HG03521 (cell line): ENCODE data around the gene CCDC57.
"Not testable (repeated sequence)": the region's sequence is repeated elsewhere in the genome, so short reads cannot be mapped to it uniquely, and the experiment has no call there.

ENCODE experiments used
- ATAC-seq: cut with Tn5 transposase; IDR thresholded peaks from one replicate; pipeline ENCODE4 v1.9.1; 2021; ENCODE audit warnings: mild to moderate bottlenecking, moderate library complexity; ENCODE audit not compliant: unreplicated experiment

Gene CCDC57

GRCh38 chr17:82133166-82133953, 79.3 kb downstream of the CCDC57 start:
- not testable (repeated sequence) for ATAC-seq

- no peak for ATAC-seq
Measured at GRCh38 chr17:82129095-82129494, 83.5 kb downstream of the CCDC57 start.

GRCh38 chr17:82128287-82128686, 84.4 kb downstream of the CCDC57 start:
- no peak for ATAC-seq

GRCh38 chr17:82127704-82128103, 84.9 kb downstream of the CCDC57 start:
- ATAC-seq, result no peak

- ATAC-seq, result no peak
Measured at GRCh38 chr17:82127315-82127595, 85.4 kb downstream of the CCDC57 start.

GRCh38 chr17:82126556-82127314, 85.9 kb downstream of the CCDC57 start:
- ATAC-seq, result no peak

GRCh38 chr17:82124101-82124500, 88.5 kb downstream of the CCDC57 start:
- ATAC-seq, result no peak

GRCh38 chr17:82121660-82122629, 90.7 kb downstream of the CCDC57 start:
- ATAC-seq, result no peak

GRCh38 chr17:82121246-82121645, 91.4 kb downstream of the CCDC57 start:
- ATAC-seq, result no peak

GRCh38 chr17:82120148-82120547, 92.5 kb downstream of the CCDC57 start:
- no peak for ATAC-seq

GRCh38 chr17:82118815-82119380, 93.7 kb downstream of the CCDC57 start:
- ATAC-seq, result no peak

- ATAC-seq, result no peak
Measured at GRCh38 chr17:82118168-82118814, 94.4 kb downstream of the CCDC57 start.

- no peak for ATAC-seq
Measured at GRCh38 chr17:82117139-82118090, 95.2 kb downstream of the CCDC57 start.

- ATAC-seq, result no peak
Measured at GRCh38 chr17:82116246-82116645, 96.4 kb downstream of the CCDC57 start.

- no peak for ATAC-seq
Measured at GRCh38 chr17:82114872-82115271, 97.8 kb downstream of the CCDC57 start.

GRCh38 chr17:82114447-82114846, 98.2 kb downstream of the CCDC57 start:
- ATAC-seq, result no peak

GRCh38 chr17:82113941-82114340, 98.7 kb downstream of the CCDC57 start:
- no peak for ATAC-seq

GRCh38 chr17:82113422-82113821, 99.2 kb downstream of the CCDC57 start:
- no peak for ATAC-seq

- no peak for ATAC-seq
Measured at GRCh38 chr17:82112914-82113311, 99.7 kb downstream of the CCDC57 start.
